ENCODE data around the gene TMEM109.

Gene TMEM109

DNA sequence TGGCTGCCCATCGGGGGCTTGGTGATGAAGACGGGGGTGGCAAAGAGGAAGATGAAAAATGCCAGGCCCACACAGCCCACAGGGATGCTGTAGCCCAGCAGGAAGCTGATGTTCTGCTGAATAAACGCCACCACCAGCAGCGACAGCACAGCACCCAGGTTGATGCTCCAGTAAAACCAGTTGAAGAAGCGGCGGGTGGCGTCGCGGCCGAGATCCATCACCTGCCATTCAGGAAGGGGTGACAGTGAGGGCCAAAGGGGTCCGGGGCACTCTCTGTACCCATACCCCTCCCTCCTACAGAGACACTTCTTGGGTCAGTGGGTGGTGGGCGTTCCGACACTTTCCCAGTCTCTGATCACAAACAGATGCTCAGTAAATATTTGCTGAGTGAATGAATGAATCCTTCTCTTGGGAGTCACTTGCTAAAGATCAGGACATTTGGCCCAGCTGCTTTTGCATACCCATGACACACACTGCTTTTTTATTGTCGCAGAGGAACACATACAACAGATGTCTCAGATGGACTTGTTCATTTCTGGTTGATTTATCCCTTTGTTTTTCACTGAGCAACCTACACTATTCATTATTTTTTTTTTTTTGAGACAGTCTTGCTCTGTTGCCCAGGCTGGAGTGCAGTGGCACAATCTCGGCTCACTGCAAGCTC is 32.8 kb downstream of the TMEM109 start:
- no peak overlapping the region for H3K27ac Mint-ChIP-seq
- no peak overlapping the region for H3K4me3 Mint-ChIP-seq
- H3K36me3 Mint-ChIP-seq (ENCODE audit: low read depth): no peaks in the 10 kb centered on the region
- H3K9me3 Mint-ChIP-seq: no peaks in the 10 kb centered on the region
- H3K27me3 Mint-ChIP-seq (ENCODE audit: low read depth): peaks cover 24% of the 10 kb centered on the region
- peaks cover 7% of the 10 kb centered on the region for H3K4me1 Mint-ChIP-seq (ENCODE audit: low read depth)

GRCh38 chr11:60947700-60948099 is 33.7 kb downstream of the TMEM109 start:
- Mint-ChIP-seq H3K4me1 (ENCODE audit: low read depth) (peaks cover 16% of the 10 kb centered on the region), H3K36me3 (ENCODE audit: low read depth) (no peaks in the 10 kb centered on the region), H3K4me3 (no peak overlapping the region), H3K9me3 (no peaks in the 10 kb centered on the region), H3K27ac (no peak overlapping the region), H3K27me3 (ENCODE audit: low read depth) (peaks cover 34% of the 10 kb centered on the region)

DNA sequence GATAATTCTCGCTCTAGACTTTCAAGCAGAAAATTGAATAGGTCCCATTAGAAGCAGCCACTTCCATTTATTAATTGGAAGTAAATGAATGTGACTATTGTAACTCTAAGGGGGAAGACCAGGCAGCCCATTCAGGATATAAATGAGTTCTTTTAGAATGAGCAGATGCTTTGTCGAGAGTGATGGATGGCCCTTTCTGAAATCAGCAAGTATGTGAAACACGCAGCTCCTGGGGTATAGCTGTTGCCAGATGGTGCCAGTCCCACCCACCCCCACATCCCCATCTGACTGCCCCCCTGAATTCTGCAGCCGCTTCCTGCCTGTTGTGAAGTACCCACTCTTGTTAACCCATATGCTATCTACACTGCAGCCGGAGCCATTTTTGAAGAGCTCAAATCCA is 34.3 kb downstream of the TMEM109 start:
- H3K4me1 Mint-ChIP-seq (ENCODE audit: low read depth): peaks cover 19% of the 10 kb centered on the region
- peaks cover 38% of the 10 kb centered on the region for H3K27me3 Mint-ChIP-seq (ENCODE audit: low read depth)
- no peaks in the 10 kb centered on the region for H3K36me3 Mint-ChIP-seq (ENCODE audit: low read depth)
- H3K27ac Mint-ChIP-seq: no peak overlapping the region
- no peaks in the 10 kb centered on the region for H3K9me3 Mint-ChIP-seq
- H3K4me3 Mint-ChIP-seq: no peak overlapping the region

DNA sequence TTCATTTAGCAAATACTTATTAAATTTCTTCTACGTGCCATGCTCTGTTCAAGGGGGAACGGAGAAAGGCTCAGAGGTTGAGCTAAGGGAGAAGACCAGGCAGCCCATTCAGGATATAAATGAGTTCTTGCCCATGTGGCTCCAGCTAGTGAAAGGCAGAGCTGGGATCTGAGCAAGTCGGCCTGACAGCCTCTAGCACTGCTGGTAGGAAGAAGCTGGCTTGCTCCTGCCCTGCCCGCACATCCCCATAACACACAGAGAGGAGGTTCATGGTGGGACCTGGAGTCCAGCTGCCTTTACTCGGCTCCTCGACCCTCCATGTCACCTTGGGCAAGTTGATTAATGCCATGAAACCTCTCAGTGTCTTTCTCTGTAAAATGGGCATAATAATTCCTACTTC is 36.1 kb downstream of the TMEM109 start:
- H3K27me3 Mint-ChIP-seq (ENCODE audit: low read depth): peaks cover 37% of the 10 kb centered on the region
- no peaks in the 10 kb centered on the region for H3K9me3 Mint-ChIP-seq
- no peak overlapping the region for H3K27ac Mint-ChIP-seq
- peaks cover 19% of the 10 kb centered on the region for H3K4me1 Mint-ChIP-seq (ENCODE audit: low read depth)
- no peak overlapping the region for H3K4me3 Mint-ChIP-seq
- H3K36me3 Mint-ChIP-seq (ENCODE audit: low read depth): no peaks in the 10 kb centered on the region

DNA sequence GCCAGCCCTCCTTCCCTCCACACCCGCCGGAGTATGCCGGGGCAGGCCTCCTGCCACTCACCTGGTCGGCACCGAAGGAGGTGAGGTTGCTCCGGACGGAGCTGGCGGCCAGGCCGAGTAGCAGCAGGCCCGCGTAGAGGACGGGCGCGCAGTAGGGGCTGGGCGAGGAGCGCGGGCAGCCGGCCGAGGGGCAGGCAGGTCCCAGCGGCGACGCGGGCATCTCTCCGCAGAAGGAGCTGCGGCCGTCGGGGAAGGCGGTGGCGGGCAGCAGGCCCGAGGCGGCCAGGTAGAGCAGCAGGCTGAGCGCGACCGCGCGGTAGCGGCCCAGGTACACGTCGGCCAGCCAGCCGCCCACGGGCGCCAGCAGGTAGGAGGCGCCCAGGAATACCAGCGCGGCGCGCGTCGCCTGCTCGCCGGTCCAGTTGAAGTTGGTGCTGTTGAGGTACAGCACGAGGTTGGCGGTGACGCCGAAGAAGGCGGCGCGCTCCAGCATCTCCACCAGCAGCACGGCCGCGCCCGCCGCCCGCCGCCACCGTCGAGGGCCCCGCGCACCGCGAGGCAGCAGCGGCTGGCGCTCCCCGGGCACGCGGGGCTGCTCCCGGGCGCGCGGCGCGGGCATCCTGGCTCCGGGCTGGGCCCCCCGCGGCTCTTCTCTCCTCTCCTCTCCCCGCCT is 37.1 kb downstream of the TMEM109 start:
- Mint-ChIP-seq H3K27ac (no peak overlapping the region), H3K4me3 (no peak overlapping the region), H3K4me1 (ENCODE audit: low read depth) (peaks cover 19% of the 10 kb centered on the region), H3K9me3 (no peaks in the 10 kb centered on the region), H3K36me3 (ENCODE audit: low read depth) (no peaks in the 10 kb centered on the region), H3K27me3 (ENCODE audit: low read depth) (peaks cover 34% of the 10 kb centered on the region)

DNA sequence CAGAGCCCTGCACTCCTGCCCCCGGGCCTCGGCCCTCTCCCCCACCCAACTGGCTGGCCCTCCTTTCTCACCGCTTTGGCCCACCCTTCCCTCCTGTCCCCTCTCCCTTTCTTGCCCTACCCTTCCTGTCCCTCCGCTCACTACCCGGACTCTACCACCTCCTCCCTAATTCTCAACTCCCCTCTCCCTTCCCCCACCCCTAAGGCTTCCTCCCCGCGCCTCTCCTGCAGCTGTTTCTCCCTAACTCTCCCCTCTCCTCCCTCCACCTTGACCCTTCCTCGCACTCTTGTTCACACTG is 37.6 kb downstream of the TMEM109 start:
- H3K4me3 Mint-ChIP-seq: peak overlapping the region; percentile 76
- no peaks in the 10 kb centered on the region for H3K9me3 Mint-ChIP-seq
- no peaks in the 10 kb centered on the region for H3K36me3 Mint-ChIP-seq (ENCODE audit: low read depth)
- H3K4me1 Mint-ChIP-seq (ENCODE audit: low read depth): peaks cover 19% of the 10 kb centered on the region
- H3K27me3 Mint-ChIP-seq (ENCODE audit: low read depth): peaks cover 34% of the 10 kb centered on the region
- peak overlapping the region; percentile 49 for H3K27ac Mint-ChIP-seq

DNA sequence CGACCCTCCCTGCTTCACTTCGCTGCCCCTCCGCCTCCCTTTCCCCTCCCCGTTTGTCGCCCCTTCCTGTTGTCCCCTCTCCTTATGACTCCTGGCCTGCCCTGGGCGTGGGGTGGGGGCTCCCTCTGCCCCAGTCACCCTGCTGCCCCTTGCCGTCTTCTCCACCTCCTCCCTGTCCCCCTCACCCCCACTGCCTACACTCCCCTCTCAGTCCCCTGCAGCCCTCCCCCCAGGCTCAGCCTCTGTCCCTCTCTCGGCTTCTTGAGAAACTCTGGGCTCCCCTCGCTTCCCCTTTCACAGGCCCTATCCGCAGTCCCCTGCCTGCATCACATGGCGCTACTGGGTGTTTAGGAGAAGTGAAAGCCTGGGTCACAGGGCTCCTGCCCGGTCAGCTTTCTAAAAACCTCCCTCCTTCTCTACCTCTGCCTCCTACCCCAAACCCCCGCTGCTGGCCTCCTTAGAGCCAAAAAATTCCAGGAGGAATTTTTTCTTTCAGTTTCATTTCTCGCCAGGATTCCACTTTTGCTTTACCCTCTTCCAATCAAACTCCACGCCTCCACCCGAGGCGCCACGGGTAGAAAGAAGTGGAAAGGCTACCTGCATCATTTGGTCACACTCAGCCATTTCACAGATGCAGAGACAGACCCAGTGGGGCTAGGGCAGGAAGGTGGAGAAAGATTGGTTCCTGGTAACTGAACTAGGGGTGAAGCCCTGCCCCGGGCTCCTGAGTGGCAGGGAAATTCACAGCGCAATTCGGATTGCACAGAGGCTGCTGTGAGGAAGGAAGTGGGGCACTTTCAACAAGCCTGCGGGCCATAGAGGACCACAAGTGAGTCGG is 38.2 kb downstream of the TMEM109 start, which contains the start of gene SLC15A3:
Gene SLC15A3, minus strand, starts transcription at position 273 of the 838 bp plus-strand sequence. CDS start 625 bp downstream, outside the sequence.
- Mint-ChIP-seq H3K36me3 (ENCODE audit: low read depth) (no peaks in the 10 kb centered on the region), H3K27me3 (ENCODE audit: low read depth) (peaks cover 37% of the 10 kb centered on the region), H3K4me3 (peak within 1 kb of the TSS; percentile 76), H3K9me3 (no peaks in the 10 kb centered on the region), H3K4me1 (ENCODE audit: low read depth) (peaks cover 19% of the 10 kb centered on the region), H3K27ac (peak within 1 kb of the TSS; percentile 49)

DNA sequence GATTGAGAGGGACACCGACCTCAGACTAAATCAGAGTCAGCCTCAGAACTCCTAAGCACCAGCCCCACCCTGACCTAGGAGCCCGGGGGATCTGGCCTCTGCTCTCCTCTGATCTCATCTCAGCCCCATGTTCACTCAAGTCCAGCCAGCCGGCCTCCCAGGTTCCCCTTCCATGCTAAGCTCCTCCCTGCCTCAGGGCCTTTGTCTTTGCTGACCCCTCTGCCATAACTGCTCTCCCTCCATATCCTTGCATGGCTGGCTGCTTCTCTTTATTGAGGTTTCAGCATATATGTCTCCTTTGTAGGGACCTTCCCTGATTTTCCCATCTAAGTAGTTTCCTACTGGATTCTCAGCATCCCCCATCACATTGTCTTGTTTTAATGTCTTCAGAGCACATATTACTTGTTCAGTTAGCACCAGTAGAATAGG is 38.8 kb downstream of the TMEM109 start:
- no peaks in the 10 kb centered on the region for H3K36me3 Mint-ChIP-seq (ENCODE audit: low read depth)
- H3K27me3 Mint-ChIP-seq (ENCODE audit: low read depth): peaks cover 41% of the 10 kb centered on the region
- no peak overlapping the region for H3K27ac Mint-ChIP-seq
- H3K4me3 Mint-ChIP-seq: peak overlapping the region; percentile 76
- H3K9me3 Mint-ChIP-seq: no peaks in the 10 kb centered on the region
- H3K4me1 Mint-ChIP-seq (ENCODE audit: low read depth): peaks cover 19% of the 10 kb centered on the region

DNA sequence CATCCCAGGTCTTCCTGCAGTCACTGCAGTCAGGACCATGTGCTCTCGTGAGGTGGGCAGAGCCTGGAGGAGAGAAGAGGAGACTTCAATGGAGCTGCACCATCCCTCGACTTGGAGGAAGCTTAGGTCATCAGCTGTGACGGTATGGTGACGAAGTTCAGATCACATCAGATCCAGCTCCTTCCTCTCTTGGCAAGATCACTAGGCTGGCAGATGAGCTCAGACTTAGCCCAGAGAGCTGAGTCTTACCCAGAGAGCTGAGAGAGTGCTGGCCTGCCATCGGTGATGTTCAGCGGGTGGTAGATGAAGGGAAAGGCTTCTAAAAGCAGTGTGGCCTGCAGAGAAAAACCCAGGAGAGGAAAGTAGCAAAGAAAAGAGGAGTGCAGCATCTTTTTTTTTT is 39.8 kb downstream of the TMEM109 start:
- Mint-ChIP-seq H3K27ac (no peak overlapping the region), H3K27me3 (ENCODE audit: low read depth) (peaks cover 44% of the 10 kb centered on the region), H3K9me3 (no peaks in the 10 kb centered on the region), H3K36me3 (ENCODE audit: low read depth) (no peaks in the 10 kb centered on the region), H3K4me3 (no peak overlapping the region), H3K4me1 (ENCODE audit: low read depth) (peaks cover 19% of the 10 kb centered on the region)

DNA sequence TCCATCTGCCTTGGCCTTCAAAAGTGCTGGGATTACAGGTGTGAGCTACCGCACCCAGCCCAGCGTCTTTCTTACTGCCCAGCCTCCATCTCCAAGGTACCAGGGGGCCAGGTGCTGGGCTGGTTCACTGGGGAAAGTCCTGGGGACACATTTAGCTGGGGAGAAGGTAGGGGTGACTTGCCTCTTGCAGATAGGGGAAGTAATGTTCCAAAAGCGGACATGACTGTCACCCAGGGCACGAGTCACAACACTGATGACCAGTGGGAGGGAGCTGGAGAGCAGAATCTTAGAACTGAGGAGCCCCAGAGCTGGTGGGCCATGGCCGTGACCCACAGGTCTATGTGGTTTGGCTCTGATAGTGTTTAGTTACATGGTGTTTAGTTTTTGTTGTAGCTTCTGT is 40.5 kb downstream of the TMEM109 start:
- H3K9me3 Mint-ChIP-seq: no peaks in the 10 kb centered on the region
- H3K4me3 Mint-ChIP-seq: no peak overlapping the region
- peaks cover 38% of the 10 kb centered on the region for H3K27me3 Mint-ChIP-seq (ENCODE audit: low read depth)
- H3K27ac Mint-ChIP-seq: no peak overlapping the region
- peaks cover 18% of the 10 kb centered on the region for H3K4me1 Mint-ChIP-seq (ENCODE audit: low read depth)
- no peaks in the 10 kb centered on the region for H3K36me3 Mint-ChIP-seq (ENCODE audit: low read depth)

DNA sequence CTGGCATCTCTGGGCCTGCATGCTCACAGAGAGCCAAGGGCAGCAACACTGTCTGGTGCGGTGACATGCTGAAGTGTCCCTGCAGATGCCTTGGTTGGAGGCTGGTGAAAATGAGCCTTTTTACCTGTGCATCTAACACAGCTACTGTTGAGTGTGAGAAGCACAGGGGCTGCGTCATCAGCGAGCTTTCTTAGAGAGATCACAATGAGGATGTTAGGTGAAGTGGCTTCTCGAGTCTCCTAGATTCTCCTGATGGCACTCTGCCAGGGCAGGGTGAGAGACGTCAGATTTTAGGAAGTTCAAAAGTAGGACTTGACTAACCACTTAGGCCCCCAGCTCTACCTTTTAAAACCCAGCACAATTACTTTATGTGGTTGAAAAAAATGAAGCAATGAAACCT is 41.6 kb downstream of the TMEM109 start:
- Mint-ChIP-seq H3K27me3 (ENCODE audit: low read depth) (peaks cover 42% of the 10 kb centered on the region), H3K36me3 (ENCODE audit: low read depth) (no peaks in the 10 kb centered on the region), H3K4me1 (ENCODE audit: low read depth) (peaks cover 15% of the 10 kb centered on the region), H3K9me3 (no peaks in the 10 kb centered on the region), H3K27ac (no peak overlapping the region), H3K4me3 (no peak overlapping the region)

- no peak overlapping the region for H3K27ac Mint-ChIP-seq
- H3K4me1 Mint-ChIP-seq (ENCODE audit: low read depth): peaks cover 8% of the 10 kb centered on the region
- peaks cover 45% of the 10 kb centered on the region for H3K27me3 Mint-ChIP-seq (ENCODE audit: low read depth)
- H3K4me3 Mint-ChIP-seq: no peak overlapping the region
- no peaks in the 10 kb centered on the region for H3K9me3 Mint-ChIP-seq
- no peaks in the 10 kb centered on the region for H3K36me3 Mint-ChIP-seq (ENCODE audit: low read depth)
Measured at GRCh38 chr11:60957188-60957587, 43.2 kb downstream of the TMEM109 start.

GRCh38 chr11:60959431-60959830 is 45.5 kb downstream of the TMEM109 start:
- no peaks in the 10 kb centered on the region for H3K4me1 Mint-ChIP-seq (ENCODE audit: low read depth)
- no peak overlapping the region for H3K27ac Mint-ChIP-seq
- no peak overlapping the region for H3K4me3 Mint-ChIP-seq
- peaks cover 40% of the 10 kb centered on the region for H3K27me3 Mint-ChIP-seq (ENCODE audit: low read depth)
- no peaks in the 10 kb centered on the region for H3K9me3 Mint-ChIP-seq
- no peaks in the 10 kb centered on the region for H3K36me3 Mint-ChIP-seq (ENCODE audit: low read depth)

GRCh38 chr11:60960405-60960804 is 46.4 kb downstream of the TMEM109 start:
- no peak overlapping the region for H3K4me3 Mint-ChIP-seq
- H3K9me3 Mint-ChIP-seq: no peaks in the 10 kb centered on the region
- H3K27ac Mint-ChIP-seq: no peak overlapping the region
- H3K27me3 Mint-ChIP-seq (ENCODE audit: low read depth): peaks cover 41% of the 10 kb centered on the region
- H3K36me3 Mint-ChIP-seq (ENCODE audit: low read depth): no peaks in the 10 kb centered on the region
- H3K4me1 Mint-ChIP-seq (ENCODE audit: low read depth): no peaks in the 10 kb centered on the region

GRCh38 chr11:60964801-60965200 is 50.8 kb downstream of the TMEM109 start:
- peaks cover 2% of the 10 kb centered on the region for H3K36me3 Mint-ChIP-seq (ENCODE audit: low read depth)
- no peaks in the 10 kb centered on the region for H3K9me3 Mint-ChIP-seq
- no peak overlapping the region for H3K4me3 Mint-ChIP-seq
- H3K27me3 Mint-ChIP-seq (ENCODE audit: low read depth): peaks cover 36% of the 10 kb centered on the region
- peaks cover 4% of the 10 kb centered on the region for H3K4me1 Mint-ChIP-seq (ENCODE audit: low read depth)
- no peak overlapping the region for H3K27ac Mint-ChIP-seq
